Coronary artery (tissue), 2 donors: ENCODE measurements around the gene SPTBN4.

Experiments
- DNase-seq: peaks from one replicate; pipeline ENCODE4 v3.0.0-alpha.2; 2017; ENCODE audit warnings: low spot score
- H3K27ac ChIP-seq, 2 donors: fragments of 200-600 bp; sonication (generic); one replicate each; pipeline ENCODE4 v1.5.1; 2016 to 2019
- H3K4me3 ChIP-seq: fragments of 200-600 bp; sonication (generic); 2 replicates; pipeline ENCODE4 v1.5.1; 2016; ENCODE audit warnings: mild to moderate bottlenecking, moderate library complexity
- CTCF ChIP-seq: fragments of 200-600 bp; sonication (generic); IDR thresholded peaks from one replicate; pipeline ENCODE4 v1.5.1; 2019; ENCODE audit warnings: antibody characterized with exemption

SPTBN4 gene

GRCh38 chr19:40510526-40511115, 43.8 kb downstream of the SPTBN4 start:
- no peak for TF ChIP-seq CTCF
- H3K27ac ChIP-seq: no peak overlapping the region

GRCh38 chr19:40511487-40511886, 44.7 kb downstream of the SPTBN4 start:
- DNase-seq: no peak
- TF ChIP-seq CTCF: no peak
- no peak overlapping the region for H3K27ac ChIP-seq
- no peak overlapping the region for H3K4me3 ChIP-seq

More at GRCh38 chr19:40510526-40511115, 43.8 kb downstream of the SPTBN4 start:
- no peak overlapping the region for H3K4me3 ChIP-seq
- DNase-seq: no peak

- DNase-seq: no peak
- no peak overlapping the region for H3K27ac ChIP-seq
- H3K4me3 ChIP-seq: no peak overlapping the region
- no peak for TF ChIP-seq CTCF
Observed at GRCh38 chr19:40512110-40512472, 45.3 kb downstream of the SPTBN4 start.

GRCh38 chr19:40512473-40513344, 45.9 kb downstream of the SPTBN4 start:
- TF ChIP-seq CTCF: no peak
- peak overlapping the region; percentile 52 for H3K4me3 ChIP-seq

GRCh38 chr19:40513345-40513678, 46.5 kb downstream of the SPTBN4 start:
- no peak for DNase-seq
- Histone ChIP-seq H3K4me3 (peak overlapping the region; percentile 52), H3K27ac (no peak overlapping the region)
- TF ChIP-seq CTCF: no peak

More at GRCh38 chr19:40512473-40513344, 45.9 kb downstream of the SPTBN4 start:
- no peak overlapping the region for H3K27ac ChIP-seq
- no peak for DNase-seq

GRCh38 chr19:40513741-40514315, 47.0 kb downstream of the SPTBN4 start:
- Histone ChIP-seq H3K27ac (no peak overlapping the region), H3K4me3 (no peak overlapping the region)
- TF ChIP-seq CTCF: no peak
- no peak for DNase-seq
